ENCODE data around the gene ARF1. TPM values are rescaled to one million over a fixed set of nuclear protein-coding genes. Genes with fewer than 3 reads are reported as not detected.

Gene ARF1
- total and polyA plus RNA-seq, 2 of the 13 experiments (the other 11 are each of a cell fraction or from before 2014, with no cell fraction given): 186 to 327 TPM

GRCh38 chr1:228142701-228143136 lies 60.2 kb downstream of the ARF1 start:
- Histone ChIP-seq H3K79me2 (ENCODE audit: insufficient read depth, low read length) (peaks cover 59% of the 10 kb centered on the region), H3K27ac (ENCODE audit: extremely low read length, insufficient read depth, low read length) (no peak overlapping the region), H2AFZ (ENCODE audit: low read length) (no peak overlapping the region), H3K27me3 (ENCODE audit: control insufficient read depth in 1 of 2, insufficient read depth in 2 of 2, low read length in 2 of 2) (no peaks in the 10 kb centered on the region; a peak in 1 of 5 replicates), H3K4me3 (replicated peaks in 1 of 3; ENCODE audit: insufficient read depth in 1 of 3, low read depth in 2 of 3, low read length in 3 of 3) (peak overlapping the region in 1 of 3 experiments; percentile 98; a peak in 2 of 6 replicates), H3K4me2 (ENCODE audit: low read depth, low read length) (peak overlapping the region; percentile 95), H3K36me3 (replicated peaks in 1 of 2; ENCODE audit: control insufficient read depth in 1 of 2, insufficient read depth in 2 of 2, low read length in 2 of 2) (peaks cover 4 to 16% of the 10 kb centered on the region in 2 experiments; a peak in 4 of 5 replicates), H3K9me3 (ENCODE audit: low read length) (no peaks in the 10 kb centered on the region), H3K4me1 (ENCODE audit: insufficient read depth, low read length) (peaks cover 42% of the 10 kb centered on the region), H4K20me1 (ENCODE audit: insufficient read depth, low read length) (peaks cover 23% of the 10 kb centered on the region; the same call in 1 of the 2 replicates), H3K9ac (ENCODE audit: insufficient read depth, low read depth, low read length) (no peak overlapping the region)
- no peak for FAIRE-seq
- 80% methylated on average over 1 of the region's 11 CpGs for WGBS (ENCODE audit: low lambda C conversion rate)
- intact Hi-C loops (cut with micrococcal nuclease; ENCODE audit: unreplicated experiment): no loop called here
- in situ Hi-C loops (cut with HindIII; ENCODE audit: extremely low pct_ligation_motif_present, low pct_unique_long_range_greater_than_20kb): no loop called here
- no peak for DNase-seq (ENCODE audit: low spot score)
- no TSS peak for BruUV-seq (replicated peaks)
- CTCF ChIA-PET (ENCODE audit: low intra/inter-chr PET ratio, low total read pairs): no interaction called here
- POLR2A ChIA-PET: interaction anchor here (1.4 kb wide), 1 partner anchor 23 kb away, joined by 4 read pairs; the partner anchor contains the start of gene IBA57
- ATAC-seq: no peak
- TF ChIP-seq KDM4B (CRISPR knock-in tag; IDR thresholded peaks at IDR 0.05): no peak
- 0 out of 2 replicates have a peak, but pooled peaks have one; percentile 10 for TF ChIP-seq ZBTB33 (CRISPR knock-in tag; IDR thresholded peaks at IDR 0.05)

GRCh38 chr1:228143480-228144192 lies 61.1 kb downstream of the ARF1 start:
- 93% methylated on average over 9 of the region's 12 CpGs for WGBS (ENCODE audit: low lambda C conversion rate)
- DNase-seq (ENCODE audit: low spot score): no peak
- Histone ChIP-seq H3K4me1 (ENCODE audit: insufficient read depth, low read length) (peaks cover 42% of the 10 kb centered on the region), H3K27me3 (ENCODE audit: control insufficient read depth in 1 of 2, insufficient read depth in 2 of 2, low read length in 2 of 2) (no peaks in the 10 kb centered on the region; a peak in 1 of 5 replicates), H3K4me3 (replicated peaks in 1 of 3; ENCODE audit: insufficient read depth in 1 of 3, low read depth in 2 of 3, low read length in 3 of 3) (no peak overlapping the region; a peak in 1 of 6 replicates), H3K9me3 (ENCODE audit: low read length) (no peaks in the 10 kb centered on the region), H3K36me3 (replicated peaks in 1 of 2; ENCODE audit: control insufficient read depth in 1 of 2, insufficient read depth in 2 of 2, low read length in 2 of 2) (peaks cover 4 to 17% of the 10 kb centered on the region in 2 experiments; a peak in 4 of 5 replicates), H3K4me2 (ENCODE audit: low read depth, low read length) (peak overlapping the region; percentile 95; the same call in 1 of the 2 replicates), H3K79me2 (ENCODE audit: insufficient read depth, low read length) (peaks cover 59% of the 10 kb centered on the region), H3K9ac (ENCODE audit: insufficient read depth, low read depth, low read length) (no peak overlapping the region), H4K20me1 (ENCODE audit: insufficient read depth, low read length) (peaks cover 23% of the 10 kb centered on the region; the same call in 1 of the 2 replicates), H2AFZ (ENCODE audit: low read length) (no peak overlapping the region), H3K27ac (ENCODE audit: extremely low read length, insufficient read depth, low read length) (no peak overlapping the region)
- no peak for TF ChIP-seq ZNF709 (CRISPR knock-in tag; IDR thresholded peaks at IDR 0.05)
- peak; percentile 48; the same call in 1 of the 2 replicates for TF ChIP-seq ZNF646 (CRISPR knock-in tag; IDR thresholded peaks at IDR 0.05)
- TF ChIP-seq MNT (IDR thresholded peaks at IDR 0.05): peak; percentile 74
- BruUV-seq (replicated peaks): no TSS peak
- no peak for ATAC-seq
- in situ Hi-C loops (cut with HindIII; ENCODE audit: extremely low pct_ligation_motif_present, low pct_unique_long_range_greater_than_20kb): no loop called here
- ChIA-PET POLR2A (interaction anchor here (1.2 to 1.4 kb wide), 2 partner anchors 22 kb away, joined by 4 to 6 read pairs; partner anchors contain the start of gene IBA57), CTCF (ENCODE audit: low intra/inter-chr PET ratio, low total read pairs) (no interaction called here)
- FAIRE-seq: no peak
- intact Hi-C loops (cut with micrococcal nuclease; ENCODE audit: unreplicated experiment): no loop called here
